GM12878 (cell line): ENCODE data around the gene DPP9. TPM values are rescaled to one million over a fixed set of nuclear protein-coding genes. Genes with fewer than 3 reads are reported as not detected.

Experiments
- ATAC-seq: fragments of 200-7000 bp; cut with Tn5 transposase; 3 replicates; pipeline ENCODE4 v1.9.1; 2020; ENCODE audit warnings: mild to moderate bottlenecking, moderate library complexity
- BruUV-seq: library from RNA; stranded (reverse); fragments of 400-500 nt; replicated peaks from 2 replicates; lab custom pipeline; 2021; lab: Mats Ljungman, UMichigan
- CTCF ChIA-PET: fragments of 300-600 bp; sonication (Branson Sonifier 250); formaldehyde crosslinking; extraction: SDS; loops from one replicate; lab custom pipeline; 2021; ENCODE audit warnings: inconsistent platforms; lab: Yijun Ruan, JAX
- POLR2A ChIA-PET: fragments of 350-600 bp; formaldehyde crosslinking; extraction: SDS; loops from one replicate; lab custom pipeline; 2021; ENCODE audit warnings: inconsistent platforms; lab: Charles Lee
- RAD21 ChIA-PET: fragments of 300-600 bp; sonication (Branson Sonifier 250); formaldehyde crosslinking; loops from one replicate; lab custom pipeline; 2023; ENCODE audit warnings: antibody characterized with exemption; ENCODE audit not compliant: unreplicated experiment; lab: Charles Lee
- SMC1A ChIA-PET: fragments of 300-600 bp; sonication (Branson Sonifier 250); formaldehyde crosslinking; loops from one replicate; lab custom pipeline; 2023; ENCODE audit not compliant: unreplicated experiment, uncharacterized antibody; lab: Charles Lee
- DNase-seq: peaks from one replicate; pipeline ENCODE4 v3.0.0-alpha.2; 2011; ENCODE audit warnings: low read depth, low spot score
- FAIRE-seq: peaks from 3 replicates; lab custom pipeline; 2011; peaks lifted over from hg19 to GRCh38; lab: Jason Lieb, UNC
- H2AFZ ChIP-seq: 2 replicates; pipeline ENCODE4 v1.6.0; 2011; ENCODE audit warnings: low read depth, low read length, control low read depth; ENCODE audit not compliant: control insufficient read depth
- H3K27ac ChIP-seq: 2 replicates; pipeline ENCODE4 v1.5.1; 2011; ENCODE audit warnings: control low read depth; ENCODE audit not compliant: control insufficient read depth, insufficient read depth
- H3K27me3 ChIP-seq, 2 experiments: replicated peaks in 1 of 2; 2 replicates each; pipeline versions ENCODE4 v1.6.0 to v1.6.1; 2011; ENCODE audit warnings: low read length in 1 of 2; ENCODE audit not compliant: control insufficient read depth in 2 of 2, insufficient read depth in 2 of 2
- H3K36me3 ChIP-seq, 2 experiments: 2 replicates each; pipeline ENCODE4 v1.5.1; 2011; ENCODE audit warnings: low read length in 1 of 2; ENCODE audit not compliant: control insufficient read depth in 2 of 2, insufficient read depth in 2 of 2
- H3K4me1 ChIP-seq: 2 replicates; pipeline ENCODE4 v1.6.1; 2011; ENCODE audit warnings: mild to moderate bottlenecking, low read length, moderate library complexity, mixed read lengths; ENCODE audit not compliant: control insufficient read depth, insufficient read depth
- H3K4me2 ChIP-seq: 2 replicates; pipeline ENCODE4 v1.6.0; 2011; ENCODE audit warnings: control low read depth; ENCODE audit not compliant: control insufficient read depth, insufficient read depth
- H3K4me3 ChIP-seq: fragments of 200-600 bp; sonication (generic); 2 replicates; pipeline ENCODE4 v1.5.1; 2016
- H3K79me2 ChIP-seq: 2 replicates; pipeline ENCODE4 v1.6.0; 2011; ENCODE audit warnings: low read length; ENCODE audit not compliant: control insufficient read depth, insufficient read depth
- H3K9ac ChIP-seq: 2 replicates; pipeline ENCODE4 v1.8.0; 2011; ENCODE audit warnings: low read length, control low read depth, mixed read lengths; ENCODE audit not compliant: control insufficient read depth, insufficient read depth
- H3K9me3 ChIP-seq: replicated peaks from 3 replicates; pipeline ENCODE4 v1.5.1; 2011; ENCODE audit warnings: mild to moderate bottlenecking, low read length; ENCODE audit not compliant: control insufficient read depth, insufficient read depth
- H4K20me1 ChIP-seq: 2 replicates; pipeline ENCODE4 v1.6.0; 2011; ENCODE audit not compliant: control insufficient read depth, insufficient read depth
- BHLHE40 ChIP-seq, 2 experiments: fragments of 450-650 bp in 1 of 2; IDR thresholded peaks; 2 replicates each; pipeline ENCODE4 v1.6.1; 2011 to 2017; ENCODE audit warnings: low read depth in 2 of 2, borderline replicate concordance in 1 of 2, improper control_type of control experiment in 1 of 2, low read length in 1 of 2, mild to moderate bottlenecking in 1 of 2
- IKZF1 ChIP-seq: fragments of 450-650 bp; conservative IDR thresholded peaks from 2 replicates; pipeline ENCODE4 v1.6.1; 2017; ENCODE audit warnings: antibody characterized with exemption, mild to moderate bottlenecking
- IKZF2 ChIP-seq, 2 experiments: fragments of 450-650 bp; IDR thresholded peaks; 2 replicates each; pipeline ENCODE4 v1.6.1; 2017; ENCODE audit warnings: mild to moderate bottlenecking in 2 of 2, moderate library complexity in 2 of 2
- MEF2B ChIP-seq: fragments of 450-650 bp; IDR thresholded peaks from 2 replicates; pipeline ENCODE4 v1.6.1; 2018; ENCODE audit warnings: mild to moderate bottlenecking, moderate library complexity; ENCODE audit not compliant: partially characterized antibody, poor library complexity, severe bottlenecking
- MLLT1 ChIP-seq: fragments of 450-650 bp; IDR thresholded peaks from 2 replicates; pipeline ENCODE4 v1.6.1; 2016; ENCODE audit warnings: mild to moderate bottlenecking
- MTA2 ChIP-seq: fragments of 450-650 bp; IDR thresholded peaks from 2 replicates; pipeline ENCODE4 v1.6.1; 2016; ENCODE audit warnings: low read depth, mild to moderate bottlenecking, moderate library complexity
- MTA3 ChIP-seq: IDR thresholded peaks from 2 replicates; pipeline ENCODE4 v1.6.1; 2012; ENCODE audit warnings: low read length, inconsistent platforms, borderline replicate concordance
- NFIC ChIP-seq: IDR thresholded peaks from 2 replicates; pipeline ENCODE4 v1.6.1; 2012; ENCODE audit warnings: low read depth, mild to moderate bottlenecking, inconsistent platforms, low read length, moderate library complexity
- POLR2A ChIP-seq: IDR thresholded peaks from 2 replicates; pipeline ENCODE4 v1.6.1; 2011; ENCODE audit warnings: low read depth, mild to moderate bottlenecking, low read length
- POLR2AphosphoS5 ChIP-seq: IDR thresholded peaks from 2 replicates; pipeline ENCODE4 v1.6.1; 2011; ENCODE audit warnings: mild to moderate bottlenecking, low read length, inconsistent platforms
- YY1 ChIP-seq: IDR thresholded peaks from 2 replicates; pipeline ENCODE4 v1.6.1; 2011; ENCODE audit warnings: low read depth, mild to moderate bottlenecking, low read length
- ZBTB4 ChIP-seq: fragments of 450-650 bp; formaldehyde crosslinking; IDR thresholded peaks from 2 replicates; pipeline ENCODE4 v1.4.0; 2022; ENCODE audit warnings: mild to moderate bottlenecking, moderate library complexity
- ZNF687 ChIP-seq: fragments of 450-650 bp; IDR thresholded peaks from 2 replicates; pipeline ENCODE4 v1.6.1; 2017; ENCODE audit warnings: mild to moderate bottlenecking, moderate library complexity
- WGBS: methylation state at CpG from one replicate; pipeline ENCODE4 v1.1.6; 2016; ENCODE audit warnings: low lambda C conversion rate; ENCODE audit not compliant: insufficient replicate concordance, insufficient coverage; ENCODE audit errors: missing lambda C conversion rate; 5-methylcytosine and 5-hydroxymethylcytosine counted together
- in situ Hi-C: fragments of 300-500 bp; cut with MboI; formaldehyde crosslinking; loops from 9 replicates; pipeline ENCODE4 v1.14.3; 2018; ENCODE audit warnings: mixed read lengths
- intact Hi-C: fragments of 100-400 bp; cut with micrococcal nuclease; formaldehyde crosslinking; loops from one replicate; pipeline ENCODE4 v1.14.2; 2022; ENCODE audit not compliant: unreplicated experiment
- polyA plus RNA-seq, 11 experiments: library from polyadenylated mRNA; depleted of rRNA in 4 of 11; unstranded in 6 of 11; stranded (reverse) in 5 of 11; fragments of >200 nt; fragmentation: Nextera tagmentation in 4 of 11; fragmentation: Illumina TruSeq in 1 of 11; extraction: Ambion mirVana in 4 of 11; extraction: Trizol in 1 of 11; gene quantifications; 1 replicate in 1 of 11; 2 replicates in 10 of 11; pipeline versions ENCODE4 v1.2.1 to v1.2.3, GENCODE V29; 2011 to 2016; ENCODE audit warnings: inconsistent platforms in 2 of 11, missing spikeins in 2 of 11, low read depth in 1 of 11
- total RNA-seq, 4 experiments: library from RNA; depleted of rRNA in 3 of 4; stranded (reverse); fragments of >200 nt in 3 of 4; fragmentation: Illumina TruSeq in 1 of 4; extraction: Trizol in 1 of 4; gene quantifications; 2 replicates each; pipeline versions ENCODE4 v1.2.1 to v1.2.3, GENCODE V29; 2013 to 2021

DPP9 gene
- total and polyA plus RNA-seq, 10 of the 15 experiments (the other 5 are each of a cell fraction or from before 2014, with no cell fraction given): 0.64 to 58.6 (median 27.6) TPM

- ChIA-PET RAD21 (no interaction called here), SMC1A (no interaction called here), POLR2A (no interaction called here), CTCF (interaction anchor here (0.5 kb wide), 1 partner anchor 80 kb away, joined by 3 read pairs; no protein-coding TSS in a partner anchor)
- FAIRE-seq (no peak), ATAC-seq (peak; percentile 71), DNase-seq (no peak)
- H3K9ac ChIP-seq: no peak overlapping the region
- H3K4me1 ChIP-seq: peaks cover 17% of the 10 kb centered on the region
- peak overlapping the region; percentile 58; the same call in 1 of the 2 replicates for H3K27ac ChIP-seq
- peaks cover 2 to 27% of the 10 kb centered on the region in 2 experiments; a peak in 3 of 4 replicates for H3K36me3 ChIP-seq
- TF ChIP-seq MTA3 (no peak), MTA2 (peak; percentile 16; the same call in 1 of the 2 replicates), IKZF1 (0 out of 2 replicates have a peak, but pooled peaks have one; percentile 28), YY1 (0 out of 2 replicates have a peak, but pooled peaks have one; percentile 13), POLR2A (peak; percentile 15; the same call in 1 of the 2 replicates), MLLT1 (peak; percentile 50; the same call in 1 of the 2 replicates), MEF2B (peak; percentile 17), IKZF2 (IDR thresholded peaks at IDR 0.05) (0 out of 4 replicates have a peak, but pooled peaks of 1 of the 2 experiments have one; percentile 15), NFIC (no peak), POLR2AphosphoS5 (0 out of 2 replicates have a peak, but pooled peaks have one; percentile 14), ZBTB4 (CRISPR knock-in tag) (no peak), BHLHE40 (IDR thresholded peaks at IDR 0.05; ENCODE audit: borderline replicate concordance in 1 of 2, low read depth in 2 of 2, low read length in 1 of 2) (peak; percentile 31 to 43; a peak in 2 of 4 replicates), ZNF687 (peak; percentile 69; the same call in 1 of the 2 replicates)
- 77% methylated on average over 20 of the region's 20 CpGs for WGBS
- no peaks in the 10 kb centered on the region for H3K79me2 ChIP-seq
- H3K9me3 ChIP-seq: no peaks in the 10 kb centered on the region
- H2AFZ ChIP-seq: no peak overlapping the region
- intact Hi-C loops (loop anchor here (2.0 kb wide), 1 partner anchor 39 kb away; the partner anchor contains the start of gene MYDGF), in situ Hi-C loops (no loop called here)
- no peak overlapping the region for H3K4me2 ChIP-seq
- no peaks in the 10 kb centered on the region for H4K20me1 ChIP-seq
- H3K4me3 ChIP-seq: no peak overlapping the region
- H3K27me3 ChIP-seq: no peaks in the 10 kb centered on the region
- BruUV-seq: no TSS peak
Observed at GRCh38 chr19:4709440-4710280, 14.0 kb downstream of the DPP9 start.
